Posterior cingulate gyrus (tissue), 11 donors: ENCODE measurements around the gene CHST14.

Experiments used
- DNase-seq, 10 donors: peaks; one replicate each; pipeline versions ENCODE4 v3.0.0 to v3.0.0-alpha.2; 2020 to 2021; ENCODE audit warnings: mixed read lengths in 3 of 10
- intact Hi-C: fragments of 100-400 bp; cut with DNase I; formaldehyde crosslinking; loops from one replicate; pipeline ENCODE4 v1.15.1; 2023

The CHST14 gene

GRCh38 chr15:40481341-40482074 is 10.7 kb downstream of the CHST14 start:
- DNase-seq, result no peak
- intact Hi-C loops, result no loop called here

DNA sequence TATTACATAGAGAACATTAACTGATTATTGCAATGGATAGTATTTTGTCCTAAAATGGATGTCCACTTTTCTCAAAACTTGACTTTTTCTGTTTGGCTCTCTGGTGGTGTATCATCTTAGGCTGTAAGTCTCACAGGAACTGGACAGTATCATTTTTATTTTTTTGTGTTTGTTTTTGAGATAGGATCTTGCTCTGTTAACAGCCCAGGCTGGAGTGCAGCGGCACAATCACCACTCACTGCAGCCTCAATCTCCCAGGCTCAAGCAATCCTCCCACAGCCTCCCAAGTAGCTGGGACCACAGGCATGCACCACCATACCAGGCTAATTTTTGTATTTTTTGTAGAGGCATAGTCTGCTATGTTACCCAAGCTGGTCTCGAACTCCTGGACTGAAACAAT is 13.1 kb downstream of the CHST14 start:
- intact Hi-C loops, result no loop called here
- no peak for DNase-seq

DNA sequence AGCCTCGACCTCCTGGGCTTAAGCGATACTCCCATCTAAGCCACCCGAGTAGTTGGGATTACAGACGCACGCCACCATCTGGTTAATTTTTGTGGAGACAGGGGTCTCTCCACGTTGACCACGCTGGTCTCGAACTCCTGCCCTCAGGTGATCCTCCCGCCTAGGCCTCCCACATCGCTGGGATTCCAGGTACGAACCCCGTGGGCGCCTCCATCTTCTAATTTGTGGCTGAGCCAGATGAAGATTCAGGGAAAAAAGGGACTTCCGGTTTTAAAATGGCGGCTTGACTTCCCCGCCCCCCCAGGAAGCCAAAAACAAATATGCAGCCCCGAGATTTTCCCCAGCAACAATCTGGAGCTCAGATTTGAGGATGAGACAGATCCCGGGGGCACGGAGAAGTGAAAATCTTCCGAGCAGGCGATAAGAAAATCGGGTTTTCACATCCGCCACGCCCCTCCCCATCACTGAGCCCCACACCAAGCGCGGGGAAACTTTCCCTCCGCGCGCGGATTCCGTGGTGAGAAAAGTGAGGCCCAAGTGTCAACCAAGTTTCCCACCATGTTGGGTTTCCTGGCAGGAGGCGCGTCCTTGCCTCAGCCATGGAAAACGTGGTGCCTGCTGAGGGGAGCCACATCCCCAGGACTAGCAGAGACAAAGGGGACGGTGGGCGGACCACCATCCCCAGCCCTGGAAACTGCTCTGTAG is 15.4 kb downstream of the CHST14 start:
- intact Hi-C loops, result no loop called here
- no peak for DNase-seq

DNA sequence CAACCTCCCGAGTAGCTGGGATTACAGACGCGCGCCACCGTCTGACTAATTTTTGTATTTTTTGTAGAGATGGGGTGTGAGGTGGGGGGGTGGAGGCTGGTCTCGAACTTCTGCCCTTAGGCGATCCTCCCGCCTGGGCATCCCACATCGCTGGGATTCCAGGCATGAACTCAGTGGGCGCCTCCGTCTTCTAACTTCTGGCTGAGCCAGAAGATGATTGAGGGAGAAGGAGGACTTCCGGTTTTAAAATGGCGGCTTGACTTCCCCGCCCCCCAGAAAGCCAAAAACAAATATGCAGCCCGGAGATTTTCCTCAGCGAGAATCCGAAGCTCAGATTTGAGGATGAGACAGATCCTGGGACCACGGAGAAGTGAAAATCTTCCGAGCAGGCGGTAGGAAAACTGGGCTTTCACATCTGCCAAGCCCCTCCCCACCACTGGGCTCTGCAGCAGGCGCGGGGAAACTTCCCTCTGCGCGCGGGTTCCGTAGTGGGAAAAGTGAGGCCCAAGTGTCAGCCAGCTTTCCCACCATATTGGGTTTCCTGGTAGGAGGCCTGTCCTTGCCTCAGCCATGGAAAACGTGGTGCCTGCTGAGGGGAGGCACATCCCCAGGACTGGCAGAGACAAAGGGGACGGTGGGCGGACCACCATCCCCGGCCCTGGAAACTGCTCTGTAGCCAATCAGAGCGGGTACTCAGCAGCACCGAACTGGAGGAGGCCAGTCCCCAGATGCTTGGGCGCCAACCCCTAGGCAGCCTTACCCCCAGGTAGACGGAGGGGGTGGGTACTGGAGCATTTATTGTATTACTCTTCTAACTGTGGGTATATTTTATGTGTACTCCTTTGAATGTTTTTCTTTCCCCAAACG is 17.3 kb downstream of the CHST14 start:
- intact Hi-C loops, result no loop called here
- no peak for DNase-seq

DNA sequence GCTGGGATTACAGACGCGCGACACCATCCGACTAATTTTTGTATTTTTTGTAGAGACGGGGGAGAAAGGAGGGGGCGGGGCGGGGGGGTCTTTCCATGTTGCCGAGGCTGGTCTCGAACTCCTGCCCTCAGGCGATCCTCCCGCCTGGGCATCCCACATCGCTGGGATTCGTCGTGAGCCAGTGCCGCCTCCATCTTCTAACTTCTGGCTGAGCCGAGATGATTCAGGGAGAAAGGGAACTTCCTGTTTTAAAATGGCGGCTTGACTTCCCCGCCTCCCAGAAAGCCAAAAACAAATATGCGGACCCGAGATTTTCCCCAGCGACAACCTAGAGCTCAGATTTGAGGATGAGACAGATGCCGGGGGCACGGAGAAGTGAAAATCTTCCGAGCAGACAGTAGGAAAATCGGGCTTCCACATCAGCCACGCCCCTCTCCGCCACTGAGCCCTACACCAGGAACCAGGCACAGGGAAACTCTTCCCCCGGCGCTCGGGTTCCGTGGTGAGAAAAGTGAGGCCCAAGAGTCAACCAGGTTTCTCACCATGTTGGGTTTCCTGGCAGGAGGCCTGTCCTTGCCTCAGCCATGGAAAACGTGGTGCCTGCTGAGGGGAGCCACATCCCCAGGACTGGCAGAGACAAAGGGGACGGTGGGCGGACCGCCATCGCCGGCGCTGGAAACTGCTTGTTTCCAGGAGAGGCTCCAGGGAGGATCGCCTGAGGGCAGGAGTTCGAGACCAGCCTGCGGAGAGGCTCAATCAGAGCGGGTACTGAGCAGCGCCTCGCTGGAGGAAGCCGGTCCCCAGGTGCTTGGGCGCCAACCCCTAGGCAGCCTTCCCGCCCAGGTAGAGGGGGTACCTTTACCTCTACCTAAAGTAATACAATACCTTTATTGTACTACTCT is 18.7 kb downstream of the CHST14 start:
- intact Hi-C loops, result no loop called here
- no peak for DNase-seq

- DNase-seq, result no peak
- intact Hi-C loops, result no loop called here
These were observed 22.5 kb downstream of the CHST14 start for GRCh38 chr15:40493089-40493840.

DNA sequence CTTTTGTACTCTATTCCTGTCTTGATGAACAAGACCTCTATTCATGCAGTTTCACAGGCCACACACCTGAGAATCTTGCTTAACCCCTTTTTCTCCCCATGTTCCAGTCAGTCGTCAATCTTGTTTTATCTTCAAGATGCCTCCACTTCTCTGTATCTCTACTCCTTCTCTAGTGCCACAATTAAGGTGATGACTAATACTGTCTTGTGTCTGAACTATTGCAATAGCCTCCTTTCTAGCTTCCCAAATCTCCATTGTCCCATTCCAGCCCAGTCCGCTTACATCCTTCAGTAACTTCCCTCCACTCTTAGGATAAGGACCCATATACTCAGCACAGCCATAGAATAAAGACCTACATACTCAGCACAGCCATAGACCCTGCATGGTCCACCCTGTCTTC is 24.7 kb downstream of the CHST14 start:
- intact Hi-C loops, result no loop called here
- DNase-seq, result no peak

- intact Hi-C loops, result no loop called here
- DNase-seq, result no peak
These were observed 27.6 kb downstream of the CHST14 start for GRCh38 chr15:40498418-40498817.

GRCh38 chr15:40498891-40499290 is 28.1 kb downstream of the CHST14 start:
- no peak for DNase-seq
- intact Hi-C loops, result no loop called here

- no peak for DNase-seq
- intact Hi-C loops, result loop anchor here (10.0 kb wide), 1 partner anchor 55 kb away; the partner anchor contains the start of gene BAHD1
These were observed 29.1 kb downstream of the CHST14 start for GRCh38 chr15:40499931-40500330.

DNA sequence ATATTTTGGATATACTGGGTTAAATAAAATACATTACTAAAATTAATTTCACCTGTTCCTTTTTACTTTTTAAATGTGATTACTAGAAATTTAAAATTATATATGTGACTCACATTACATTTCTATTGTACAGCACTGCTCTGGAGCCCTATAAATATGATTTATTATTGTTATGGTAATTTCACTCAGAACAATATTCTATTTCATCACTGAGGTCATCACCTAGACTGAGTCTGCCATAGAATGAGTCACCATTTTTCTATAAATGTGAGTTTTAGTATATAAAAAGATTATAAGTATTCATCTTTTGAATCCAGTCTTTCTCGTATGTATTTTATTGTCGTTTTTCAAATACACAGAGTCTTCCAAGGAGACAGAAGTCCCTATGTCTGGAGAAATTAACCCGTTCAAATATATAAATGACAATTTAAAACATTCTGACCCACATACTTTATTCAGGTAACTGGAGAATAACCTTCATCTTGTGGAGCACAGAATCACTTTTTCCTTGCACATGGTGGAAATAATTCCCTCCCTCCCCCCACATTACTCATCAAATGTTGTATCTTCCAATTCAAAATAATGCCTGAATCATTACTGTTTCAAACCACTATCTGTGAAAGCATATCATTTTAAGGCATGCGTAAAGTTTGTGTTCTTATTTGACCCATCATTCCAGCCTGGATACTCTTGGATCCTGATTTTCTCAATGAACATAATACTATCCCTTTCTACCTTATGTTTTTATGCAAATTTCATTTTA is 30.0 kb downstream of the CHST14 start:
- intact Hi-C loops, result loop anchor here (10.0 kb wide), 1 partner anchor 56 kb away; the partner anchor contains the start of gene BAHD1
- no peak for DNase-seq

DNA sequence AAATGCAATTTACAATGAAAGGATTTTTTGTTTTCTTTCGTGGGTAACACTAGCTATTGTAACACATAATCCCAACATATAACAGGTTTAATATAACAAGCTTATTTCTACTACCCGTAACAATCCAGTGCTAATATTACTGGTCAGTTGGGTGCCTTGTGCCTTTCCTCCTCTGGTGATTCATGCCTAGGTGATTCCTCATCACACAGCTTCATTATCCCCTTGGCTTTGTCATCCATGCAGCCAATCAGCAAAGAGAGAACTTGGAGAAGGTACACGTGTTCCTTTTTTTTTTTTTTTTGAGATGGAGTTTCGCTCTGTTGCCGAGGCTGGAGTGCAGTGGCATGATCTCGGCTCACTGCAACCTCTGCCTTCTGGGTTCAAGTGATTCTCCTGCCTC is 30.7 kb downstream of the CHST14 start:
- intact Hi-C loops, result loop anchor here (10.0 kb wide), 1 partner anchor 57 kb away; the partner anchor contains the start of gene BAHD1
- no peak for DNase-seq

DNA sequence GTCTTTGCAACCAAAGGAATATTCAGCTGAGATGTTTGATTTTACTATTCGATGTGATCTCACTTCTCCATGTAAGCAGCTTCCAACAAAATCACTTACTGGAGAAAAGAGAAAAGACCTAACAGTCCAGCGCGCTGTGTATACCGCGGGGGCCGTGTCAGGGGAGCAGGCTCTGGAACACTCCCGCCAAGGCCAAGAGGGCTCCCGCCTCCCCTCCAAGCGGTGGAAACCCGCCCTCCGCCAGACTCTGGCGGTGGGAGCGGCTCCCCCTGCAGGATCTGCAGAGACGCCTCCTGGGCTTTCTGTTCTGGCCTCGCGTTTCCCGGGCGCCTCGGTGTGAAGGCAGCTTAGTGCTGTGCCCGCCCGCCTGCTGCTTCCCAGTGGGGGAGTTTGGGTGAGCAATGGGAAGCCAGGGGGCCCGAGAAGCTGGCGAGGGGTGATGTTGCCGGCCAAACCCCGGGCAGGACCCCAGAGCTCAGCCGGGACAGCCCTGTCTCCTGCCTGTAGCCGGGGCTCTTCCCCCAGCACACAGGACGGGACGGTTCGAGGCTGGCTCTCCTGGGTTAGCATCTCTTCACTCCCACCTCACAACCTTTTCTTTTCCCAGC is 36.3 kb downstream of the CHST14 start:
- peak; percentile 44 to 95 (median 72) for DNase-seq

GRCh38 chr15:40508216-40508615 is 37.4 kb downstream of the CHST14 start:
- DNase-seq, result no peak
- intact Hi-C loops, result loop anchor here (10.0 kb wide), 1 partner anchor 63 kb away; the partner anchor contains the start of gene BAHD1

More for the DNA sequence above, 36.3 kb downstream of the CHST14 start:
- intact Hi-C loops, result loop anchor here (10.0 kb wide), 1 partner anchor 62 kb away; the partner anchor contains the start of gene BAHD1

DNA sequence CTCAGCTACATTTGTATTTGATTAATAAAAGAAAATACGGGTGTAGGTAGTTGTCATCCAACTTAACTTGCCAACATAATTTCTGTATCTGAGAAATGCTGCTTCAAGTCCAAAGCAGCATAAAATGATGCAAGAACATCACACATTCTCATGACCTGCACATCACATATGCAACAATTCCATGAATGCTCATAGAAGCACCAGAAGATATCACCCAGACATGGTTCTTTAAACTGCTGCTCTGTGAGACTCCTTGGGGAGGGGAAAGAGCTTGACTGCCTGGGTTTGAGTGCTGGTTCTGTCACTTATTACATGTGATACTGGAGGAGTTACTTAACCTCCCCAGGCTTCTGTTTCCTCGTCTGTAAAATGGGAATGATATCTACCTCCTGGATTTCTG is 39.4 kb downstream of the CHST14 start:
- no peak for DNase-seq
- intact Hi-C loops, result loop anchor here (10.0 kb wide), 1 partner anchor 55 kb away; the partner anchor contains the start of genes CCDC32 and RPUSD2

- intact Hi-C loops, result loop anchor here (10.0 kb wide), 1 partner anchor 54 kb away; the partner anchor contains the start of genes CCDC32 and RPUSD2
- no peak for DNase-seq
These were observed 40.3 kb downstream of the CHST14 start for GRCh38 chr15:40511093-40511471.

GRCh38 chr15:40511472-40512133 is 40.8 kb downstream of the CHST14 start:
- intact Hi-C loops, result loop anchor here (10.0 kb wide), 1 partner anchor 53 kb away; the partner anchor contains the start of genes CCDC32 and RPUSD2
- DNase-seq, result peak in 8 of 10 donors; percentile 13 to 88 (median 45)
